Kidney epithelial cell (primary cell): Measurements from ENCODE around the gene WNT7B. TPM values are rescaled to one million over a fixed set of nuclear protein-coding genes. Genes with fewer than 3 reads are reported as not detected.

ENCODE experiments used
- DNase-seq: peaks from one replicate; pipeline ENCODE4 v3.0.0-alpha.2; 2010; ENCODE audit warnings: low read depth
- H3K27me3 ChIP-seq: 2 replicates; pipeline ENCODE4 v1.6.0; 2011; ENCODE audit warnings: low read length; ENCODE audit not compliant: control insufficient read depth, insufficient read depth
- H3K36me3 ChIP-seq: 2 replicates; pipeline ENCODE4 v1.5.1; 2011; ENCODE audit warnings: low read length; ENCODE audit not compliant: control insufficient read depth, insufficient read depth
- H3K4me3 ChIP-seq: 2 replicates; pipeline ENCODE4 v1.5.1; 2011; ENCODE audit warnings: low read depth, mild to moderate bottlenecking, control low read depth, low read length
- total RNA-seq: library from RNA; depleted of rRNA; stranded (reverse); fragments of >200 nt; gene quantifications from 2 replicates; pipeline ENCODE4 v1.2.3, GENCODE V29; 2015
- TF ChIP-seq, protein P1 (sequence below): IDR thresholded peaks from 2 replicates; pipeline ENCODE4 v1.5.1; 2011; ENCODE audit warnings: mild to moderate bottlenecking, moderate library complexity, low read length, control low read depth, inconsistent platforms; ENCODE audit not compliant: insufficient read depth, poor library complexity, severe bottlenecking

The WNT7B gene
- total RNA-seq, 1 donor from 2014 or later = 15.3 TPM

DNA sequence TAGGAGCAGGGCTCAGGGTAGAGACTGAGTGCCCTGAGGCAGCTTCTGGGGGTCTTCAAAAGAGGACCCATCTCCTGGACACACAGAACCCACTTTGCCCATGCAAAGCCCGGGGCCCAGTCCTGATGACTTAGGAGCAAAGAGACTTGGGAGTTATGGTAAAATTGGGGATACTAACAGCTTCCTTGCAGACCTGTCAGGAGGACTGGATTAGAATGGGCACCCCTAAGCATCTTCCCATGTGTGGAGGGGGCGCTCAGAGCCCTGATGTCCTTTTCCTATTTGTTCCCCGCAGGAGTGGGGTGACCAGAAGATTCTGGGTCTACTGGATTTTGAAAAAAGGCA is 100.0 kb downstream of the WNT7B start:
- DNase-seq = no peak
- Histone ChIP-seq H3K4me3 (no peak overlapping the region), H3K36me3 (no peaks in the 10 kb centered on the region), H3K27me3 (peaks cover 54% of the 10 kb centered on the region)
- TF ChIP-seq, protein P1, sequence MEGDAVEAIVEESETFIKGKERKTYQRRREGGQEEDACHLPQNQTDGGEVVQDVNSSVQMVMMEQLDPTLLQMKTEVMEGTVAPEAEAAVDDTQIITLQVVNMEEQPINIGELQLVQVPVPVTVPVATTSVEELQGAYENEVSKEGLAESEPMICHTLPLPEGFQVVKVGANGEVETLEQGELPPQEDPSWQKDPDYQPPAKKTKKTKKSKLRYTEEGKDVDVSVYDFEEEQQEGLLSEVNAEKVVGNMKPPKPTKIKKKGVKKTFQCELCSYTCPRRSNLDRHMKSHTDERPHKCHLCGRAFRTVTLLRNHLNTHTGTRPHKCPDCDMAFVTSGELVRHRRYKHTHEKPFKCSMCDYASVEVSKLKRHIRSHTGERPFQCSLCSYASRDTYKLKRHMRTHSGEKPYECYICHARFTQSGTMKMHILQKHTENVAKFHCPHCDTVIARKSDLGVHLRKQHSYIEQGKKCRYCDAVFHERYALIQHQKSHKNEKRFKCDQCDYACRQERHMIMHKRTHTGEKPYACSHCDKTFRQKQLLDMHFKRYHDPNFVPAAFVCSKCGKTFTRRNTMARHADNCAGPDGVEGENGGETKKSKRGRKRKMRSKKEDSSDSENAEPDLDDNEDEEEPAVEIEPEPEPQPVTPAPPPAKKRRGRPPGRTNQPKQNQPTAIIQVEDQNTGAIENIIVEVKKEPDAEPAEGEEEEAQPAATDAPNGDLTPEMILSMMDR = no peak

DNA sequence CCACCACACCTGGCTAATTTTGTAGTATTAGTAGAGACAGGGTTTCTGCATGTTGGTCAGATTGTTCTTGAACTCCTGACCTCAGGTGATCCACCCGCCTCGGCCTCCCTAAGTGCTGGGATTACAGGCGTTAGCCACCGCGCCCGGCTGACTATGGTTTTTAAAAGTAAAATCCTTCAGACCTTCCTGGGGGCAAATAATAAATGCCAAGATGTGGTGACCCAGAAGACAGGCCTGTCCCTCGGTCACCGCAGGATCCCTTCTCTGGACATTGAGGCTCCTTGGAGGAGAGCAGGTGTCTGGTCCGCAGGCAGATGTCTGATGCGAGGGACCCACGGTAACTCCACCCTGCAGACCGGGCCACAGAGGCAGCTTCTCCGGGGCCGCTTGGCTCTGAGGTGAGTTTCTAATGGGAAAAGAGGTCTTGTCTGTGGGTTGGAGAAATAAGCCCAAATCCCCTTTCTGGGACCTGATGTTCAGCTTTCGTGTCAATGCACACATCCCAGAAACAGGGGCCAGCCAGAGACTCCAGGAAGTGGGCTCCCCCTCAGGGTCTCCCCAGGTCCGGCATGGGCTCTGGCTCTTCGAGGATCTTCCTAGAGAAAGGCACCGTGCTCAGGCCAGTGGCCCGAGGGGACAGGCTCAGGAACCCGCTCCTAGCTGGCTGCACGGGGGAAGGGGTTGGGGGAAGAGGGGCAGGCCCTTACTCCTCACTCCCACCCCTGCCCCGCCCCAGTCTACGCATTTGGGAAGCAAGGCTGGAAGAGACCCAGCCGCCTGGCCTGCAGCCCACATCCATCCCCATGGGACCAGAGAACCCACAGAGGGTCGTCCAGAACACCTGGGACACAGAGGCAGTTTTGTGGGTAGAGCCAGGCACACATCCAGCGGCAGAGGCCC is 100.6 kb downstream of the WNT7B start:
- Histone ChIP-seq H3K4me3 (no peak overlapping the region), H3K36me3 (no peaks in the 10 kb centered on the region), H3K27me3 (peaks cover 48% of the 10 kb centered on the region)
- DNase-seq = no peak
- TF ChIP-seq, protein P1 = no peak

DNA sequence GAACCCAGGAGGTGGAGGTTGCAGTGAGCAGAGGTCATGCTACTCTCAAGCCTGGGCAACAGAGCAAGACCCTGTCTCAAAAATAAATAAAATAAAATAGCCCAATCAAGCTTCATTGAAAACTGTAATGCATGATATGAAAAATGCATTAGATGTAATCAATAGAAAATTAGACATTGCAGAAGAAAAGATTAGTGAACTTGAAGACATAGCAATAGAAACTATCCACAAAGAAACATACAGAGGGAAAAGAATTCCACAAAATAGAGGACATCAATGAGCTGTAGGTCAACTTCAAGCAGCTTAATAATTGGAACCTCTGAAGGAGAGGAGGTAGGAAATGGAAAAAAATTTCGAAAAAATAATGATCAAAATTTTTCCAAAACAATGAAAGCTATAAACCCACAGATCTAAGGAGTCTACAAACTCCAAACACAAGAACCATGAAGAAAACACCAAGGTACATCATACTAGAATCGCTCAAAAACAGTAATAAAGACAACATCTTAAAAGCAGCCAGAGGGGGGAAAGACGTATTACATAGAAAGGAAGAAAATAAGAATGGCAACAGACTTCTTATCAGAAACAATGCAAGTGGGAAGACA is 104.2 kb downstream of the WNT7B start:
- Histone ChIP-seq H3K27me3 (peaks cover 36% of the 10 kb centered on the region), H3K36me3 (no peaks in the 10 kb centered on the region), H3K4me3 (no peak overlapping the region)
- TF ChIP-seq, protein P1 = no peak
- no peak for DNase-seq

DNA sequence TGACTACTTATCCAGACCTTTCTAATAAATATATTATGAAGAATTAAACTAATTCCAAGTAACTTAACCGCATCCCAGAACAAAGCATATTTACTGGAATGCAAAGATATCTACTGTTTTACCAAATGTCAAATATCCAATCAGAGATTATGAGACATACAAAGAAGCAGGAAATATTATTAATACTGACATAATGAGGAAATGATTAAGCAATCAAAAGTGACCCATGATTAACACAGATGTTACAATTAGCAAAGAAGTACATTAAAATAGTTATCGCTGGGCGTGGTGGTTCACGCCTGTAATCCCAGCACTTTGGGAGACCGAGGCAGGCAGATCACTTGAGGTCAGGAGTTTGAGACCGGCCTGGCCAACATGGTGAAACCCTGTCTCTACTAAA is 105.2 kb downstream of the WNT7B start:
- no peak overlapping the region for H3K4me3 ChIP-seq
- TF ChIP-seq, protein P1 = no peak
- H3K27me3 ChIP-seq = peaks cover 35% of the 10 kb centered on the region
- H3K36me3 ChIP-seq = no peaks in the 10 kb centered on the region
- no peak for DNase-seq

Other genes with a start within 250 kb of the WNT7B start
- gene PPARA, start 173.4 kb upstream of the WNT7B start, total RNA-seq = 7.9 and 9.3 TPM in 2 replicates